Astrocyte of the cerebellum (primary cell): ENCODE results near the gene CDH4.

Experiments used
- DNase-seq: peaks from one replicate; pipeline ENCODE4 v3.0.0-alpha.2; 2011; ENCODE audit warnings: low read depth
- H3K4me3 ChIP-seq: 2 replicates; pipeline ENCODE4 v1.5.1; 2011; ENCODE audit warnings: mild to moderate bottlenecking, low read depth, low read length, moderate library complexity
- CTCF ChIP-seq: IDR thresholded peaks from 2 replicates; pipeline ENCODE4 v1.5.1; 2012; ENCODE audit warnings: low read length, low read depth, moderate library complexity, mild to moderate bottlenecking; ENCODE audit errors: missing control alignments
- in situ Hi-C: cut with HindIII; loops from 2 replicates; pipeline ENCODE4 v1.10.0; 2017; ENCODE audit warnings: low sequenced_read_pairs

Gene CDH4

GRCh38 chr20:61499859-61500554 lies 247.9 kb downstream of the CDH4 start:
- no peak for DNase-seq
- no peak overlapping the region for H3K4me3 ChIP-seq
- in situ Hi-C loops, result no loop called here
- no peak for TF ChIP-seq CTCF

GRCh38 chr20:61500791-61501321 lies 248.8 kb downstream of the CDH4 start:
- DNase-seq, result no peak
- TF ChIP-seq CTCF, result no peak
- in situ Hi-C loops, result no loop called here
- no peak overlapping the region for H3K4me3 ChIP-seq

DNA sequence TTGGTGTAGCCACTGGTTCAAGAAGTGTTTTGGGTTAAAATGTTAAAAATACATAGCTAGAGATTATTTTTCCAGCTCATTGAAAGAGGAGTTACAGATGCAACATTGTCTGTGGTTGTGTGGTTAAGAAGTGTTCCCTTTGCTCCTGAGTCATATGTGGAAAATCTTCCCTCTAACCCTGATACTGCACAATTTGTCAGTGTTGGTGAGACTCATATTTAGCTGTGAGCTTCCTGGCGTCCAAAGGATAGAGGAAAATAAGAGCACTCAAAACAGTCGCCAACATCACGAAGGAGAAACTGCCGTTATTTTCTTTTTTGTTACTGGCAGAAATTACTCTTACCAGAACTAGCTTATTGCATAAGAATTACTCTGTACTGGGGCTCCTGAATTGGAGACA lies 250.4 kb downstream of the CDH4 start:
- no peak overlapping the region for H3K4me3 ChIP-seq
- in situ Hi-C loops, result no loop called here
- no peak for TF ChIP-seq CTCF
- no peak for DNase-seq

GRCh38 chr20:61503106-61503505 lies 251.0 kb downstream of the CDH4 start:
- no peak for TF ChIP-seq CTCF
- in situ Hi-C loops, result no loop called here

DNA sequence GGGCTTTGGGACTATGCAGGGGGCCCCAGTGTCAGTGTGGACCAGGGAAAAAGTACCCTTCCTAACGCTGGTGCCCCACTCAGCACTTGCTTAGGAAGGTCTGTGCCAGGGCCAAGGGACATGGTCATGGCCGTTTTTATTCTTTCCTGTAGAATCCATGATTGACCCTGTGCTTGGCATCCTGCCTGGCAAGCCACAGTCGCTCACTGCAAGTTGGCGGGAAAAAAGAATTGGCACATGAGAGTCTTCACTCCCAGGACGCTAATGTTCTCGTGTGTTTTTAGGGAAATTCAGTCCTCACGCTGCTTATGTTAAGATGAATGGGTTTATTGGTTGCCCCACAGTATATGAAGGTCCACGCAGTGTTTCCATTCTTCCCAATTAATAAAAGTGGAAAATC lies 253.4 kb downstream of the CDH4 start:
- no peak for TF ChIP-seq CTCF
- no peak for DNase-seq
- no peak overlapping the region for H3K4me3 ChIP-seq
- in situ Hi-C loops, result no loop called here

More at GRCh38 chr20:61503106-61503505, 251.0 kb downstream of the CDH4 start:
- no peak for DNase-seq
- no peak overlapping the region for H3K4me3 ChIP-seq

DNA sequence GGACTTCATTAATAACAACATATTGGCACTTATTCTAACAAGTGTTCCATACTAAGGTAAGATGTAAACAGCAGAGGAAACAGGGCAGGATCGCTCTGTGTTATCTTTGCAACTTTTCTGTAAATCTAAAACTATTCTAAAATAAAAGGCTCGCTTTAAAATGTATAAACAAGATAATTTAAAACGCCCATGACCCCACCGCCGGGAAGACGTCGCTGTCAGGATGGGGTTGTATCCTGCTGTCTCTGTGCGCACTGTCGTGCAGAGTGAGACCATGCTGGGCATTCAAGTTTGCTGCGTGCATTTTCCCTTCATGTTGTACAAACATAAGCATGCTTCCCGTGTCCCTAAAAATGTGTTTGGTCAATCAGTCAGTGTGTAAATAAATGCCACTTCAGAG lies 255.7 kb downstream of the CDH4 start:
- H3K4me3 ChIP-seq, result no peak overlapping the region
- no peak for TF ChIP-seq CTCF
- in situ Hi-C loops, result no loop called here
- DNase-seq, result no peak
